AG09319 (cell line): Measurements from ENCODE around the gene ALDH1L1.

ENCODE experiments used
- DNase-seq: peaks from one replicate; pipeline ENCODE4 v3.0.0-alpha.2; 2010; ENCODE audit warnings: low read depth; ENCODE audit errors: extremely low read depth
- CTCF ChIP-seq: IDR thresholded peaks from 2 replicates; pipeline ENCODE4 v1.5.1; 2011; ENCODE audit warnings: low read depth, mild to moderate bottlenecking, inconsistent platforms, low read length, moderate library complexity

The ALDH1L1 gene

GRCh38 chr3:126137490-126138130 is 42.8 kb downstream of the ALDH1L1 start:
- no peak for TF ChIP-seq CTCF
- DNase-seq: no peak

GRCh38 chr3:126136428-126137220 is 43.8 kb downstream of the ALDH1L1 start:
- TF ChIP-seq CTCF: no peak
- DNase-seq: no peak

GRCh38 chr3:126135406-126136076 is 44.8 kb downstream of the ALDH1L1 start:
- no peak for DNase-seq
- TF ChIP-seq CTCF: no peak

GRCh38 chr3:126135071-126135405 is 45.3 kb downstream of the ALDH1L1 start:
- DNase-seq: no peak
- no peak for TF ChIP-seq CTCF

- peak; percentile 74 for TF ChIP-seq CTCF
- DNase-seq: peak; percentile 12
Measured at GRCh38 chr3:126134219-126134975, 46.0 kb downstream of the ALDH1L1 start.

- no peak for DNase-seq
Measured at GRCh38 chr3:126133606-126134005, 46.8 kb downstream of the ALDH1L1 start.

More at GRCh38 chr3:126133606-126134005, 46.8 kb downstream of the ALDH1L1 start:
- TF ChIP-seq CTCF: no peak
